HG03025 (cell line): ENCODE results near the gene SPATA17.

Source experiments
- ATAC-seq: cut with Tn5 transposase; IDR thresholded peaks from one replicate; pipeline ENCODE4 v1.9.1; 2021; ENCODE audit warnings: mild to moderate bottlenecking, moderate library complexity; ENCODE audit not compliant: unreplicated experiment, low FRiP score

The SPATA17 gene

GRCh38 chr1:217846733-217847132 is 215.6 kb downstream of the SPATA17 start:
- ATAC-seq = no peak

GRCh38 chr1:217847643-217848042 is 216.5 kb downstream of the SPATA17 start:
- ATAC-seq = no peak

- ATAC-seq = no peak
Observed at GRCh38 chr1:217856342-217857034, 225.3 kb downstream of the SPATA17 start.

GRCh38 chr1:217857061-217857460 is 225.9 kb downstream of the SPATA17 start:
- ATAC-seq = no peak

- no peak for ATAC-seq
Observed at GRCh38 chr1:217861658-217862057, 230.5 kb downstream of the SPATA17 start.

- no peak for ATAC-seq
Observed at GRCh38 chr1:217867446-217867995, 236.4 kb downstream of the SPATA17 start.

- no peak for ATAC-seq
Observed at GRCh38 chr1:217871955-217872354, 240.8 kb downstream of the SPATA17 start.

GRCh38 chr1:217875229-217875628 is 244.1 kb downstream of the SPATA17 start:
- no peak for ATAC-seq

GRCh38 chr1:217876401-217876800 is 245.3 kb downstream of the SPATA17 start:
- ATAC-seq = no peak

GRCh38 chr1:217876896-217877295 is 245.8 kb downstream of the SPATA17 start:
- ATAC-seq = no peak

- no peak for ATAC-seq
Observed at GRCh38 chr1:217881131-217881543, 250.0 kb downstream of the SPATA17 start.

- ATAC-seq = no peak
Observed at GRCh38 chr1:217881607-217882332, 250.6 kb downstream of the SPATA17 start.

GRCh38 chr1:217885181-217885580 is 254.0 kb downstream of the SPATA17 start:
- no peak for ATAC-seq

- no peak for ATAC-seq
Observed at GRCh38 chr1:217888328-217888727, 257.2 kb downstream of the SPATA17 start.

GRCh38 chr1:217889401-217889800 is 258.3 kb downstream of the SPATA17 start:
- no peak for ATAC-seq

GRCh38 chr1:217891966-217892365 is 260.8 kb downstream of the SPATA17 start:
- ATAC-seq = no peak

GRCh38 chr1:217892750-217893149 is 261.6 kb downstream of the SPATA17 start:
- no peak for ATAC-seq

GRCh38 chr1:217895841-217896240 is 264.7 kb downstream of the SPATA17 start:
- ATAC-seq = no peak

- no peak for ATAC-seq
Observed at GRCh38 chr1:217896490-217896889, 265.3 kb downstream of the SPATA17 start.

- no peak for ATAC-seq
Observed at GRCh38 chr1:217897100-217897499, 266.0 kb downstream of the SPATA17 start.

GRCh38 chr1:217899614-217900013 is 268.5 kb downstream of the SPATA17 start:
- ATAC-seq = no peak

GRCh38 chr1:217907504-217907903 is 276.4 kb downstream of the SPATA17 start:
- no peak for ATAC-seq
